Measurements from ENCODE around the gene TMEM41A. TPM values are rescaled to one million over a fixed set of nuclear protein-coding genes. Genes with fewer than 3 reads are reported as not detected.

TMEM41A gene
- polyA plus RNA-seq, 1 donor from 2014 or later: 12.9 TPM

- Histone ChIP-seq H3K79me2 (replicated peaks; ENCODE audit: insufficient read depth, low read length) (no peaks in the 10 kb centered on the region), H3K36me3 (ENCODE audit: insufficient read depth, low read length) (no peaks in the 10 kb centered on the region), H3K27ac (ENCODE audit: low read length) (no peak overlapping the region), H3K9me3 (ENCODE audit: low read length) (no peaks in the 10 kb centered on the region), H3K9me2 (ENCODE audit: insufficient read depth, low read length) (no peaks in the 10 kb centered on the region), H3K4me2 (ENCODE audit: low read length) (no peak overlapping the region), H3K4me3 (ENCODE audit: low read length) (no peak overlapping the region), H3K9ac (ENCODE audit: low read length) (no peak overlapping the region), H2AFZ (ENCODE audit: low read depth, low read length) (no peak overlapping the region), H3F3A (ENCODE audit: insufficient read depth, low read length, poor library complexity, severe bottlenecking) (no peaks in the 10 kb centered on the region), H3K27me3 (ENCODE audit: insufficient read depth, low read depth, low read length) (no peaks in the 10 kb centered on the region), H4K20me1 (ENCODE audit: insufficient read depth) (no peaks in the 10 kb centered on the region)
- TF ChIP-seq REST (IDR thresholded peaks at IDR 0.05; ENCODE audit: borderline replicate concordance): no peak
- no peak for TF ChIP-seq POLR2AphosphoS5 (IDR thresholded peaks at IDR 0.05)
- no peak for TF ChIP-seq MXI1 (conservative IDR thresholded peaks at IDR 0.05; ENCODE audit: poor library complexity, severe bottlenecking)
- no peak for TF ChIP-seq RAD21 (conservative IDR thresholded peaks at IDR 0.05)
- no peak for TF ChIP-seq EP300 (conservative IDR thresholded peaks at IDR 0.05; ENCODE audit: poor library complexity, severe bottlenecking)
- no peak for TF ChIP-seq SMC3 (conservative IDR thresholded peaks at IDR 0.05; ENCODE audit: poor library complexity)
- no peak for TF ChIP-seq CTCF (IDR thresholded peaks at IDR 0.05; ENCODE audit: poor library complexity, severe bottlenecking)
- no peak for TF ChIP-seq EZH2 (IDR thresholded peaks at IDR 0.05; ENCODE audit: borderline replicate concordance, insufficient read depth, low read length, poor library complexity, severe bottlenecking)
- no peak for TF ChIP-seq TAF1 (IDR thresholded peaks at IDR 0.05; ENCODE audit: low read depth)
Observed at GRCh38 chr3:185484296-185484695, 14.5 kb downstream of the TMEM41A start.

GRCh38 chr3:185479373-185479945, 19.4 kb downstream of the TMEM41A start:
- Histone ChIP-seq H3K9me2 (ENCODE audit: insufficient read depth, low read length) (no peaks in the 10 kb centered on the region), H3K4me2 (ENCODE audit: low read length) (no peak overlapping the region), H2AFZ (ENCODE audit: low read depth, low read length) (no peak overlapping the region), H3K27me3 (ENCODE audit: insufficient read depth, low read depth, low read length) (no peaks in the 10 kb centered on the region), H3K36me3 (ENCODE audit: insufficient read depth, low read length) (no peaks in the 10 kb centered on the region), H3K79me2 (replicated peaks; ENCODE audit: insufficient read depth, low read length) (no peaks in the 10 kb centered on the region), H3K9ac (ENCODE audit: low read length) (no peak overlapping the region), H4K20me1 (ENCODE audit: insufficient read depth) (no peaks in the 10 kb centered on the region), H3K4me3 (ENCODE audit: low read length) (no peak overlapping the region), H3F3A (ENCODE audit: insufficient read depth, low read length, poor library complexity, severe bottlenecking) (no peaks in the 10 kb centered on the region), H3K27ac (ENCODE audit: low read length) (no peak overlapping the region), H3K9me3 (ENCODE audit: low read length) (no peaks in the 10 kb centered on the region)
- no peak for TF ChIP-seq SMC3 (conservative IDR thresholded peaks at IDR 0.05; ENCODE audit: poor library complexity)
- TF ChIP-seq EP300 (conservative IDR thresholded peaks at IDR 0.05; ENCODE audit: poor library complexity, severe bottlenecking): no peak
- TF ChIP-seq REST (IDR thresholded peaks at IDR 0.05; ENCODE audit: borderline replicate concordance): no peak
- TF ChIP-seq TAF1 (IDR thresholded peaks at IDR 0.05; ENCODE audit: low read depth): no peak
- no peak for TF ChIP-seq RAD21 (conservative IDR thresholded peaks at IDR 0.05)
- TF ChIP-seq CTCF (IDR thresholded peaks at IDR 0.05; ENCODE audit: poor library complexity, severe bottlenecking): no peak
- no peak for TF ChIP-seq EZH2 (IDR thresholded peaks at IDR 0.05; ENCODE audit: borderline replicate concordance, insufficient read depth, low read length, poor library complexity, severe bottlenecking)
- TF ChIP-seq POLR2AphosphoS5 (IDR thresholded peaks at IDR 0.05): no peak
- TF ChIP-seq MXI1 (conservative IDR thresholded peaks at IDR 0.05; ENCODE audit: poor library complexity, severe bottlenecking): no peak
